Measurements from ENCODE around the gene MPPED1.
A peak's percentile ranks its signal among the peaks of the same experiment; 100 is the strongest.

Gene MPPED1

DNA sequence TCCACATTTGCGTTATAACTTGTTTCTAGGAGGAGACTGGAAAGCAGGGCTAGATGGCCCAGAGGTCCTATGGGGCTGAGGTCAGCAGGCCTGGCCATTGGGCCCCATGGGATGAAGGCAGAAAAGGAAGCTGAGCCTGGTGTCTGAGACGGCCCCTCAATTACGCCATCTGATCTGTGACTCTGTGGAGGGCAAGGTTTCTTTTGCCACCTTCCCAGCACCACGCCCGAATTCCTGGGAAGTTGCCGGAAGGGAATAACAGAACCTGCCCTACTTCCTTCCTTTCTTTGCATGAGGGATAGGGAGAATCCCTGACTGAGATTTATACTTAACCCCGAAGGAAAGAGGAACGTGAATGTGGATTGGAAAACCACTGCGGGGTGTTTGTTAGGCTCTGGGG, 118.1 kb downstream of the MPPED1 start:
- no peak for DNase-seq

DNA sequence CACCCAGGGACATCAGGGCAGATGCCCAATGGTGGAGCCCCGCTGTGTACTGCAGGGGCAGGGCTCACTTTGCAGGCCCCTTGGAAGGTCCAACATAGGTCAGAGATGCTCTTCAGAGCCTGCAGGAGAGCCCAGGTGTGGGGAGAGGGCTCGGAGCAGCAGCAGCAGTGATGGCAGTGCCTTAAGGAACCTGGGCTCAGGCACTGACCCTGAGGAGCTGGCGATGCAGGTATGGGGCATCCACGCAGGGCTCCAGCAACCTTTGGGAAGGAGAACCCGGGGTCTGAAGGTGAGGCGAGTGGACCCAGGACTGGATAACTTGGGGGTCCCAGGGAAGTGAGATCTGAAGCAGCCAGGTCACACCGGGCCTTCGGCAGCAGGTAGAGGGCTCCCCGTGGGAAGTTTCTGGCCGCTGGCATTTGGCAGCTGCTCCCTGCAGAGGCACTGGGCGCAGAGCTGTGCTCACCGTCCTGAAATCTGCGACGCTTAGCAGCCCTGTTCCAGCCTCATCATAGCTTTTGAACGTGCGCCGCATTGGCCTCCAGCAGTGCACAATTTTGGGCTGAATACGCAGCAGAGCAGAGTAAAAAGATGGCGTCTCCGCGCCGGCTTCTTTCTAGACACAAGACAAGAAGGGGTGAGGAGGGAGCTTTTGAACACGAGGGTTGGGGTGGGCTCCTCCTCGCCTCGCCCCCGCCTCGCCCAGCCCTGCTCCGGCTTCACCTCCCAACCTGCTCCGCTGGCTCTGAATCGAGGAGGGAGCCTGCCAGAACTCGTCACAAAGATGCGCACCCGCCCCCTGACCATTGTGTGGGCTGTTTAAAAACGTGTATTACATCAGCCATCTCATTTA, 118.8 kb downstream of the MPPED1 start:
- no peak for DNase-seq

DNA sequence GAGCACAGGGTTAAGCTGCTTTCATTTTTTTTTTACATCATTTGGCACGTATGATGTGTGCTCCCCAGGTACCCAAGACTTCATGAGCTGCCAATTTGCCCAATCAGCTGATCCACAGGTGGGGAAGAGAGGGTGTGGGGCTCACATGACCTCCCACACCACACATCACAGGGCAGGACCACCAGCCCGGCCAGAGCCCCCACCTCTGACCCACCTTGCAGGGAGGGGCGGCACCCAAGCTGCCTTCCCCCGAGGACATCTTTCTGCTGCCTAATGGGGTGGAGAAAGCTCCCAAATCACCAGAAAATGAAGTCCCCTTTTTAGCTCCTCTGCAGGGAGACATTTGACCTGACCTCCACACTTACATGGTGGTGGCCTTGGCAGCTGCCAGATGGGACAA, 119.8 kb downstream of the MPPED1 start:
- no peak for DNase-seq

DNA sequence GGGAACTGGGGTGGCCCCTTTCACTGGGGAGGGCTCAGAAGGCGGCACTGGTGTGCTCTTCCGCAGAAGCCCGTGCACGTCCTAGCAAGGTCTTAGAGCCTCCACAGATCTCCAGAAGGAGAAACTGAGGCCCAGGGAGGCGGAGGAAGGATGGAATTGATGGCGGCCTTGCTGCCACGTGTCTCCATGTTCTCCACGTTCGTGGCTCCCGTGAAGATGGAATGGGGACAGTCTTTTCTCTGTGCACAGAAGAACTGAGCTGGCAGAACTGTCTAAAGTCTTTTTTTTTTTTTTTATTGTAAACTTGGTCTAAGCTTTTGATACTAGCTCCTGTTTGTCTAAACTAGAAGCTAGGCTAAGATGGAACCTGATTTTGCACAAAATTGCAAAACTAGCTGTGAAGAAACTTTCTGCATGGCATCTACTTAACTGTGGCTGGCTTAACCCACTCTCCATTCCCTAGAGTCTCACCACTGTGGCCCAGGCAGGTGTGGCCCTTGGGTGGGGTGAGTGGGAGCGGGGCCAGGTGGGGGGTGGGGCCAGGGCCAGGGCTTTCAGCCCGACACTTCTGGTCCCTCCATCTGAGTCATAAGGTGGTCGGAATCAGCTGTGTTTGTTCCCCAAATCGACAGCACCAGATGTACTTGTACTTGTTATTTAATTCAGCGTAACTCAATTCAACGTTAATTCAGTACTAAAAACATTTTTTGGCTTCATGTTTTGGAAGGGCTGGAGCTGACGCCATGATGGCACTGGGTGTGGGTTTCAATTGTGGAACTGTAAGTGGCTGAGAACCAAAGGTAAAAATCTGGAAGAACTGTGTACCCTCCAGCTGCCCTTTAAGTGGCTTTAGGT, 120.7 kb downstream of the MPPED1 start:
- DNase-seq: no peak

GRCh38 chr22:43533156-43533530, 121.3 kb downstream of the MPPED1 start:
- no peak for DNase-seq

DNA sequence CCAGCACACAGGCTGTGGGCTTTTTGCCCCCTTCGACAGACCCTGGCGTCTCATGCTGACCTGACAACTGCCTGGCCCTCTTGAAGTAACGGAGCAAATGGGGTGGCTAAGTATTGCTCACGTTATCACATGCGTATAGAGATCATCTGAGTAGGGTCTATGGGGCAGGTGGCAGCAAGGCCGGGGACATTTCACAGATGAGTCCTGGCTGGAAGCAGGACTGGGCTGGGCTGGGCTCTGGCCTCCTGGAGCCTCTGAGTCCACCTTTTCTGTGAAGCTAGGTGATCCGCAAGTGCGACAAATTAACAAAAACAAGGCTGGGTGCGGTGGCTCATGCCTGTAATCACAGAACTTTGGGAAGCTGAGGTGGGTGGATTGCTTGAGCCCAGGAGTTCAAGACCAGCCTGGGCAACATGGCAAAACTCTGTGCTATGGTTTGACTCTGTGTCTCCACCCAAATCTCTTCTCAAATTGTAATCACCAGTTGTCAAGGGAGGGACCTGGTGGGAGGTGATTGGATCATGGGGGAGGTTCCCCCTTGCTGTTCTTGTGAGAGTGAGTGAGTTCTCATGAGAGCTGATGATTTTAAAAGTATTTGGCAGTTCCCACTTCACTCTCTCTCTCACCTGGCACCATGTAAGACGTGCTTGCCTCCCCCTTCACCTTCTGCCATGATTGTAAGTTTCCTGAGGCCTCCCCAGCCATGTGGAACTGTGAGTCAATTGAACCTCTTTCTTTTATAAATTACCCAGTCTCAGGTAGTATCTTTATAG, 122.0 kb downstream of the MPPED1 start:
- no peak for DNase-seq

- DNase-seq: no peak
Measured at GRCh38 chr22:43534916-43535315, 123.1 kb downstream of the MPPED1 start.

DNA sequence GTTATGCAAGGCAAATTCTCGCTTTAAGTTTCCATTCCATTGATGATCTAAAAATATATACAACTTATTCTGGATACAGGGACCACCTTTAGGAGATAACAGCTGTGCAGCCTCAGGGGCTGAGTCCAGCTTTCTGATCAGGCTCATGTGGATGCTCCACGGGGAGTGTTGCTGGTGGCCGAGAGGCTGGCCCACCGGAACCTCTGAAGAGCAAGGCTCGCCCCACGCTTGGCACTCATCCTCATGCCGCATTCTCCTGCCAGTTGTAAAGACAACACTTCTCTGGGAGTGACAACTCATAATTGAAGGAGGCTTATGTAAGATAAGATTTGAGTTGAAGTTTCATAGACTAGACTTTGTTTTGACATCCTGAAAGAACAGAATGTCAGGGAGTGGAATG, 123.5 kb downstream of the MPPED1 start:
- no peak for DNase-seq

- no peak for DNase-seq
Measured at GRCh38 chr22:43535741-43536140, 123.9 kb downstream of the MPPED1 start.

GRCh38 chr22:43537019-43537585, 125.3 kb downstream of the MPPED1 start:
- no peak for DNase-seq

GRCh38 chr22:43539572-43540528, 128.0 kb downstream of the MPPED1 start:
- no peak for DNase-seq

GRCh38 chr22:43540529-43540923, 128.7 kb downstream of the MPPED1 start:
- DNase-seq: no peak

DNA sequence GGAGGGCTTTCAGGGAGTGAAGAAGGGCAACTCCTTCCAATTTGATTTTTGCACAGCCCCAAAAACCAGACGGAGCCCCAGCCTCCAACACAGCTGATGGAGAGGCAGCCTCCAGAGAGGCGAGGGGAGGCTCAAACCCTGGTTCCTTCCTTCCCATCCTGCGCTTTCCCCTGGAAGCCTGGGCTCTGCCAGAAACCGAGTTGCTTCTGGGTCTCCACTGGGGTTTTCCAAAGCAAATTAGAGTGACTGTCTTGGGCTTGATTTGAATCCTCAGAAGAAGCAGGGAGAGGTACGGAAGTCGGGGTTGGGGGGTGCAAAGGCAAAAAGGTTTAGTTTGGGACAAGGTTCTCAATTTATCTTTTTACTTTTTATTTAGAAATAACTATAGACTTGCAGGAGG, 129.2 kb downstream of the MPPED1 start:
- DNase-seq: no peak

GRCh38 chr22:43541462-43542407, 129.9 kb downstream of the MPPED1 start:
- no peak for DNase-seq

DNA sequence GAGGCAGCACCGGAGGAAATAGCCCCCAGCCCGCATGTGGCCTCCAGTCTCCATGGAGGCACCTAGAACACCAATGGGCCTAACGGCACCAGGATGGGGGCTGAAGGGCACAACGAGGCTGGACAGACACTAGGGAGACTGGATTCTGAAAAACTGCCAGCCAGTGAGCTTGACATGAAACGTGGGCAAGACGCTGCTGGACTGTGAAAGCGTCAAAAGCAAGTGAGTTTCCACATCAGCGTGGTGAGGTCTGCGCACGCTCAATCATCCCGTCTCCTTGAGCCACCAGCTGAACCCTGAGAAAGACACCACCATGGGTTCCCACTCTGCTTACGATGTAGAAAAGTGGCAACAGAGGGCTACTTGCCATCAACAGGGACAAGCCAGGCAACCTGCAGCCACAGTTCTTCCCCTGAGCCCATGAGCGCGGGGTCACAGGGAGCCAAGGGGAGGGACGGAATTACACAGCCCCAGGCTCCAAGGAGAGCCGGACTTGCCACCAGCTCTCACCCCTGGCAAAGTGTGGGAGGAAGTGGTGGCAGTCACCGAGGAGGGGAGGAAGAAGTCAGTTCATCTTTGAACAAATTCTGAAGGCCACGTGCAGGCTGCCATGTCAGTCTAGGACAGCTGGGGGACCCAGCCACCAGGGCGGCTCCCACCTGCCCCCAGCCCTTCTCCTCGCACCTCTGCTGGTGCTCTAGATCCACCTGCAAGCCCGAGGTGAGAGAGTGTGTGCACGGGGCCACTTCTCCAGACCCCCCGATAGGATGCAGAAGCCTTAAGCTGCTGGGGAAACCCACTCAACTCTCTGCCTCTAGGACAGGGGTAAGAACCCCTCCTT, 131.1 kb downstream of the MPPED1 start:
- no peak for DNase-seq

DNA sequence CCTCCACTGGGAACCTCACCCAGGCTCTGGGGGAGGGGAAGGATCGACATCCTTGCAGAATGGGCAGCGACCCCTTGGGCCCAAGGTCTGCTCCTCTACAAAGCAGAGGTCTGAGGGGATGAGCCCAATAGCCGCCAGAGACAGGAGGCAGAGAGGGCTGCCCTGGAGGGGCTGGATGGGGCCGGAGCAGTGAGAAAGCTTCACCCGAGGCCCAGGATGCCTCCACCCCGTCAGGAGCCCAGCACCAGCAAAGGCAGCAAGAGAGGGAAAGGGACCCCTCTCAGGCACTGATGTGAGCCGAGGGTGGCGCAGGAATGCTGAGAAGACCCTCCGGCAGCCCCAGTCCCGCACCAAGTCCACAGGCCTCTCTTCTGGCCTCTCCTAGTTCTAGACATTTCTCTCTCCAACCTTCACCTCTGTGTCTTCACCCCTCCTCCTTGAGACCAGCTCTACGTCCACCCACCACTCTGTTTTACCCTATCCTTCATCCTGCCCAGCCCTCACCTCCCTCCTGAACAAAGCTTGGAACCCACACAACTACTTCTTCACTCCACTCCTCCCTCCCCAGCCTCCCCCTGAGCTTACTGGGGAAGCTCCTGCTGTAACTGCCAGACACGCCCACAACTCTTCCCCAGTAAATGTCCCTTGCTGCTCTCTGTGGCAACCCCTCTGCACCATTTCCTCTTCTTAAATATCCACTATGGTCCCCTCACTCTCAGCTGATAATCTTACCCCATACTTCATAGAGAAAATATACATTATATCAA, 131.9 kb downstream of the MPPED1 start:
- DNase-seq: peak in 2 of 3 donors; percentile 21 to 50

DNA sequence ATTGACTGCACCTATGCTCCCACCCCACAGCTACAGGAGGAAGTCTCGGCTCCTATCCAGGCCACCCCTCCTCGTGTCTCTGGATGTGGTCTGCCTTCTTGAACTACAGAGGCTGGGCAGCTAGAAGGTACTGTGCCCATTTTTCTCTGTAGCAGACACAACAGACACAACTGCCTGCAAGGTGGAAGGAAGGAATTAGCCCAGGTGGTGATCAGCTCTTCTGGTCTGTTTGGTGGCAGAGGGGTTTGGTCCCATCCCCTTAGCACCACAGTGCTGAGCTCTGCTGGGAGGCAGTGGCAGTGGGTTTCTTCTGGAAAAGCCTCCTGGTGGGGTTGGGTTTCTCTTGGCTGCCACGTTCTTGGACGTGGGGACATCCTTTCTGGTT, 132.5 kb downstream of the MPPED1 start:
- DNase-seq: no peak

- DNase-seq: no peak
Measured at GRCh38 chr22:43546186-43546585, 134.4 kb downstream of the MPPED1 start.
